HepG2 (cell line): ENCODE measurements around the gene TRAPPC4. TPM values are rescaled to one million over a fixed set of nuclear protein-coding genes. Genes with fewer than 3 reads are reported as not detected.

ENCODE experiments used
- ATAC-seq: fragments of 200-7000 bp; cut with Tn5 transposase; 3 replicates; pipeline ENCODE4 v1.9.1; 2020; ENCODE audit warnings: mild to moderate bottlenecking, moderate library complexity
- BruUV-seq: library from RNA; stranded (reverse); fragments of 400-500 nt; replicated peaks from 2 replicates; lab custom pipeline; 2021; lab: Mats Ljungman, UMichigan
- CTCF ChIA-PET: fragments of 300-600 bp; formaldehyde crosslinking; extraction: SDS; loops from one replicate; lab custom pipeline; 2021; ENCODE audit warnings: low total read pairs, inconsistent platforms, low intra/inter-chr PET ratio; lab: Yijun Ruan, JAX
- POLR2A ChIA-PET: fragments of 350-600 bp; sonication (Branson Sonifier 250); formaldehyde crosslinking; loops from one replicate; lab custom pipeline; 2020; ENCODE audit warnings: antibody characterized with exemption, inconsistent platforms; lab: Yijun Ruan, JAX
- DNase-seq: peaks from one replicate; pipeline ENCODE4 v3.0.0-alpha.2; 2015; ENCODE audit warnings: low spot score
- FAIRE-seq: peaks from 3 replicates; lab custom pipeline; 2011; peaks lifted over from hg19 to GRCh38; lab: Jason Lieb, UNC
- H2AFZ ChIP-seq: one replicate; pipeline ENCODE4 v1.6.1; 2011; ENCODE audit warnings: low read length, inconsistent platforms
- H3K27ac ChIP-seq: fragments of 300-600 bp; 3 replicates; pipeline ENCODE4 v1.8.0; 2011; ENCODE audit warnings: mixed run types, mild to moderate bottlenecking, mixed read lengths, low read length, inconsistent platforms; ENCODE audit not compliant: insufficient read depth; ENCODE audit errors: extremely low read length
- H3K27me3 ChIP-seq, 2 experiments: fragments of 200-600 bp in 1 of 2; 2 replicates in 1 of 2; 3 replicates in 1 of 2; pipeline versions ENCODE4 v1.6.0 to v1.8.0; 2011; ENCODE audit warnings: low read length in 2 of 2, mild to moderate bottlenecking in 2 of 2, moderate library complexity in 2 of 2, inconsistent platforms in 1 of 2; ENCODE audit not compliant: insufficient read depth in 2 of 2, control insufficient read depth in 1 of 2
- H3K36me3 ChIP-seq, 2 experiments: fragments of 200-600 bp in 1 of 2; replicated peaks in 1 of 2; 2 replicates in 1 of 2; 3 replicates in 1 of 2; pipeline versions ENCODE4 v1.5.1 to v1.8.0; 2011; ENCODE audit warnings: low read length in 2 of 2, inconsistent platforms in 1 of 2; ENCODE audit not compliant: insufficient read depth in 2 of 2, control insufficient read depth in 1 of 2
- H3K4me1 ChIP-seq: 2 replicates; pipeline ENCODE4 v1.5.1; 2012; ENCODE audit warnings: low read length, inconsistent platforms; ENCODE audit not compliant: insufficient read depth
- H3K4me2 ChIP-seq: 2 replicates; pipeline ENCODE4 v1.6.0; 2011; ENCODE audit warnings: low read depth, low read length, inconsistent platforms
- H3K4me3 ChIP-seq, 3 experiments: fragments of 200-600 bp in 1 of 3; sonication (generic), shearing (Covaris generic) in 1 of 3; replicated peaks in 1 of 3; 2 replicates each; pipeline ENCODE4 v1.5.1; 2011 to 2016; ENCODE audit warnings: low read length in 3 of 3, inconsistent platforms in 2 of 3, low read depth in 2 of 3, mild to moderate bottlenecking in 2 of 3, control low read depth in 1 of 3, mixed read lengths in 1 of 3; ENCODE audit not compliant: insufficient read depth in 1 of 3
- H3K79me2 ChIP-seq: one replicate; pipeline ENCODE4 v1.6.1; 2011; ENCODE audit warnings: low read length, inconsistent platforms; ENCODE audit not compliant: insufficient read depth
- H3K9ac ChIP-seq: 2 replicates; pipeline ENCODE4 v1.6.0; 2011; ENCODE audit warnings: mild to moderate bottlenecking, low read depth, low read length, inconsistent platforms; ENCODE audit not compliant: insufficient read depth
- H3K9me3 ChIP-seq: 2 replicates; pipeline ENCODE4 v1.5.1; 2012; ENCODE audit warnings: mild to moderate bottlenecking, low read length
- H4K20me1 ChIP-seq: 2 replicates; pipeline ENCODE4 v1.6.0; 2011; ENCODE audit warnings: inconsistent platforms, mild to moderate bottlenecking, low read length, moderate library complexity; ENCODE audit not compliant: insufficient read depth
- KLF16 ChIP-seq, 2 experiments: sonication (generic) in 1 of 2; formaldehyde crosslinking in 1 of 2; IDR thresholded peaks; 2 replicates each; pipeline versions ENCODE4 v1.6.1 to v1.8.0; 2016 to 2023; ENCODE audit warnings: missing genetic modification reagents in 2 of 2, missing compliant biosample characterization in 1 of 2
- MLX ChIP-seq: IDR thresholded peaks from 2 replicates; pipeline ENCODE4 v1.6.1; 2016
- NR2F2 ChIP-seq: IDR thresholded peaks from 2 replicates; pipeline ENCODE4 v1.6.1; 2012; ENCODE audit warnings: low read depth, inconsistent platforms, borderline replicate concordance
- PATZ1 ChIP-seq: sonication (generic); formaldehyde crosslinking; IDR thresholded peaks from 2 replicates; pipeline ENCODE4 v1.4.0; 2020; ENCODE audit warnings: missing genetic modification reagents
- REPIN1 ChIP-seq: sonication (generic); formaldehyde crosslinking; IDR thresholded peaks from 2 replicates; pipeline ENCODE4 v1.8.0; 2022; ENCODE audit warnings: missing genetic modification reagents, low read depth, mild to moderate bottlenecking, borderline replicate concordance
- ZNF501 ChIP-seq: sonication (generic); formaldehyde crosslinking; IDR thresholded peaks from 2 replicates; pipeline ENCODE4 v1.5.1; 2020; ENCODE audit warnings: mild to moderate bottlenecking, moderate library complexity, missing genetic modification reagents
- ZNF879 ChIP-seq: sonication (generic); formaldehyde crosslinking; IDR thresholded peaks from 2 replicates; pipeline ENCODE4 v1.8.1; 2023; ENCODE audit warnings: missing genetic modification reagents
- ZXDC ChIP-seq: sonication (generic); formaldehyde crosslinking; IDR thresholded peaks from 2 replicates; pipeline ENCODE4 v1.5.0; 2020; ENCODE audit warnings: mild to moderate bottlenecking, missing genetic modification reagents
- WGBS: methylation state at CpG from one replicate; pipeline ENCODE4 v1.1.6; 2017; ENCODE audit warnings: low lambda C conversion rate; 5-methylcytosine and 5-hydroxymethylcytosine counted together
- in situ Hi-C: cut with HindIII; loops from 2 replicates; pipeline ENCODE4 v1.10.0; 2017; ENCODE audit warnings: low pct_unique_long_range_greater_than_20kb; ENCODE audit not compliant: extremely low pct_ligation_motif_present
- intact Hi-C: fragments of 100-400 bp; cut with micrococcal nuclease; formaldehyde crosslinking; loops from one replicate; pipeline ENCODE4 v1.10.0; 2022; ENCODE audit not compliant: unreplicated experiment
- polyA plus RNA-seq, 8 experiments: library from polyadenylated mRNA; depleted of rRNA in 3 of 8; stranded (reverse) in 7 of 8; unstranded in 1 of 8; fragments of >200 nt; fragmentation: Illumina TruSeq in 4 of 8; extraction: Trizol in 4 of 8; gene quantifications; 2 replicates each; pipeline versions ENCODE4 v1.2.1 to v1.2.3, GENCODE V29; 2011 to 2016; ENCODE audit warnings: low read depth in 4 of 8, missing spikeins in 1 of 8, mixed read lengths in 1 of 8; ENCODE audit not compliant: insufficient read depth in 1 of 8
- total RNA-seq, 5 experiments: library from RNA; depleted of rRNA; stranded (reverse); fragments of >200 nt; fragmentation: Illumina TruSeq; extraction: Trizol; gene quantifications; 2 replicates each; pipeline ENCODE4 v1.2.3, GENCODE V29; 2016; ENCODE audit warnings: low read depth in 1 of 5
- TF ChIP-seq, protein P1 (sequence below), 2 experiments: sonication (generic) in 1 of 2; formaldehyde crosslinking in 1 of 2; IDR thresholded peaks; 2 replicates each; pipeline versions ENCODE4 v1.4.0 to v1.6.1; 2016 to 2020; ENCODE audit warnings: borderline replicate concordance in 1 of 2, low read depth in 1 of 2, mild to moderate bottlenecking in 1 of 2, missing genetic modification reagents in 1 of 2

Gene TRAPPC4
- total and polyA plus RNA-seq, 2 of the 13 experiments (the other 11 are each of a cell fraction or from before 2014, with no cell fraction given): 97.4 to 140 TPM

GRCh38 chr11:119029069-119029339 is 10.4 kb downstream of the TRAPPC4 start (continued):
- 0 out of 2 replicates have a peak, but pooled peaks have one; percentile 72 for TF ChIP-seq ZXDC (CRISPR knock-in tag)
- TF ChIP-seq, all 625 proteins: peak for 7

- Histone ChIP-seq H3K9ac (peak overlapping the region; percentile 77), H3K36me3 (peaks cover 0 to 4% of the 10 kb centered on the region in 2 experiments; a peak in 1 of 5 replicates), H2AFZ (no peak overlapping the region), H3K4me1 (peaks cover 70% of the 10 kb centered on the region), H3K27ac (peak overlapping the region; percentile 77), H3K9me3 (no peaks in the 10 kb centered on the region), H3K79me2 (peaks cover 47% of the 10 kb centered on the region), H3K27me3 (no peaks in the 10 kb centered on the region; a peak in 1 of 5 replicates), H3K4me2 (peak overlapping the region; percentile 99), H4K20me1 (peaks cover 5% of the 10 kb centered on the region; the same call in 1 of the 2 replicates), H3K4me3 (peak overlapping the region; percentile 74 to 82 (median 79))
- CTCF ChIA-PET: no interaction called here
- ATAC-seq (peak; percentile 71), FAIRE-seq (peak; percentile 94), DNase-seq (peak; percentile 93)
- TSS peak; percentile 79 for BruUV-seq
- intact Hi-C loops: loop anchor here (2.0 kb wide), 2 partner anchors 31 to 65 kb away; partner anchors contain the start of gene CENATAC
- in situ Hi-C loops: no loop called here
- WGBS: 0% methylated on average over 9 of the region's 10 CpGs
- POLR2A ChIA-PET: interaction anchor here (1.0 to 4.8 kb wide), 4 partner anchors 11 to 73 kb away, joined by 3 to 45 read pairs (median 4); partner anchors contain the start of genes CENATAC, RPS25 and TRAPPC4
- 0 out of 2 replicates have a peak, but pooled peaks have one; percentile 41 for TF ChIP-seq ZNF501 (CRISPR knock-in tag)
- peak in 1 of 2 experiments; percentile 42; a peak in 1 of 4 replicates for TF ChIP-seq KLF16 (CRISPR knock-in tag; IDR thresholded peaks at IDR 0.05)
- peak; percentile 70; the same call in 1 of the 2 replicates for TF ChIP-seq NR2F2
- TF ChIP-seq, protein P1, sequence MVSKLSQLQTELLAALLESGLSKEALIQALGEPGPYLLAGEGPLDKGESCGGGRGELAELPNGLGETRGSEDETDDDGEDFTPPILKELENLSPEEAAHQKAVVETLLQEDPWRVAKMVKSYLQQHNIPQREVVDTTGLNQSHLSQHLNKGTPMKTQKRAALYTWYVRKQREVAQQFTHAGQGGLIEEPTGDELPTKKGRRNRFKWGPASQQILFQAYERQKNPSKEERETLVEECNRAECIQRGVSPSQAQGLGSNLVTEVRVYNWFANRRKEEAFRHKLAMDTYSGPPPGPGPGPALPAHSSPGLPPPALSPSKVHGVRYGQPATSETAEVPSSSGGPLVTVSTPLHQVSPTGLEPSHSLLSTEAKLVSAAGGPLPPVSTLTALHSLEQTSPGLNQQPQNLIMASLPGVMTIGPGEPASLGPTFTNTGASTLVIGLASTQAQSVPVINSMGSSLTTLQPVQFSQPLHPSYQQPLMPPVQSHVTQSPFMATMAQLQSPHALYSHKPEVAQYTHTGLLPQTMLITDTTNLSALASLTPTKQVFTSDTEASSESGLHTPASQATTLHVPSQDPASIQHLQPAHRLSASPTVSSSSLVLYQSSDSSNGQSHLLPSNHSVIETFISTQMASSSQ (IDR thresholded peaks at IDR 0.05; ENCODE audit: low read depth): peak; percentile 98
- TF ChIP-seq, protein P1 (CRISPR knock-in tag; IDR thresholded peaks at IDR 0.05; ENCODE audit: borderline replicate concordance): peak; percentile 98
- TF ChIP-seq ZNF879 (CRISPR knock-in tag): no peak
- peak; percentile 39; the same call in 1 of the 2 replicates for TF ChIP-seq REPIN1 (CRISPR knock-in tag)
- peak; percentile 76 for TF ChIP-seq PATZ1 (CRISPR knock-in tag)
- no peak for TF ChIP-seq MLX
Measured at GRCh38 chr11:119029340-119030028, 10.9 kb downstream of the TRAPPC4 start.
